HL-60 (cell line): ENCODE results near the gene UBASH3A.

Source experiments
- DNase-seq, 2 experiments: peaks; one replicate each; pipeline ENCODE4 v3.0.0-alpha.2; 2010 to 2020; ENCODE audit warnings: low read depth in 1 of 2, low spot score in 1 of 2
- H3K27ac ChIP-seq: fragments of 250-450 bp; sonication (Bioruptor Pico); replicated peaks from 2 replicates; pipeline ENCODE4 v1.5.1; 2020; ENCODE audit warnings: mild to moderate bottlenecking, moderate library complexity
- H3K27me3 ChIP-seq: fragments of 250-450 bp; sonication (Bioruptor Pico); 2 replicates; pipeline ENCODE4 v1.5.1; 2021; ENCODE audit warnings: mild to moderate bottlenecking, moderate library complexity; ENCODE audit not compliant: insufficient read depth, poor library complexity, severe bottlenecking
- H3K4me3 ChIP-seq: replicated peaks from 2 replicates; pipeline ENCODE4 v1.5.1; 2011; ENCODE audit warnings: mild to moderate bottlenecking, control low read depth, low read length; ENCODE audit not compliant: insufficient read depth
- CTCF ChIP-seq: IDR thresholded peaks from one replicate; pipeline ENCODE4 v1.5.1; 2011; ENCODE audit warnings: low read length, control low read depth, inconsistent platforms; ENCODE audit not compliant: insufficient read depth
- GABPA ChIP-seq: IDR thresholded peaks from 2 replicates; pipeline ENCODE4 v1.6.1; 2012; ENCODE audit warnings: low read depth
- POLR2AphosphoS5 ChIP-seq: IDR thresholded peaks from 2 replicates; pipeline ENCODE4 v1.6.1; 2012; ENCODE audit warnings: low read depth
- REST ChIP-seq: IDR thresholded peaks from 2 replicates; pipeline ENCODE4 v1.6.1; 2012; ENCODE audit warnings: low read depth; ENCODE audit not compliant: insufficient replicate concordance
- SPI1 ChIP-seq: IDR thresholded peaks from 2 replicates; pipeline ENCODE4 v1.6.1; 2012; ENCODE audit warnings: low read depth, mild to moderate bottlenecking, borderline replicate concordance

The UBASH3A gene

GRCh38 chr21:42447182-42447581, 43.5 kb downstream of the UBASH3A start:
- Histone ChIP-seq H3K4me3 (no peak overlapping the region), H3K27me3 (no peaks in the 10 kb centered on the region), H3K27ac (no peak overlapping the region)
- no peak for TF ChIP-seq SPI1
- no peak for TF ChIP-seq POLR2AphosphoS5
- TF ChIP-seq GABPA = no peak
- no peak for TF ChIP-seq REST
- TF ChIP-seq CTCF = no peak
- DNase-seq = no peak

DNA sequence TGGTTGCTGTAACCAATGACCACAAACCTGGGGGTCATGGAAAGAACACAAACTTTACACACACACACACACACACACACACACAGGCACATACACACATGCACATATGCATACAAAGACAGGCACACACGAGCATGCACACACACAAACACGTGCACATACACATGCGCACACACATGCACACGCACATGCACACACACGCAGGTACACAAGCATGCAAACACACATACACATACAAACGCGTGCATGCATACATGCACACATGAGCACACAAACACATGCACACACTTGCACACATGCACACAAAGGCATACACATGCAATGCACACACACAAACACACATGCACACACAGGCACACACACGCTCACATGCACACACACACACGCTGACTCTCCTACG, 44.0 kb downstream of the UBASH3A start:
- no peak for DNase-seq
- H3K4me3 ChIP-seq = no peak overlapping the region
- no peak overlapping the region for H3K27ac ChIP-seq
- TF ChIP-seq REST (no peak), SPI1 (no peak), POLR2AphosphoS5 (no peak), CTCF (no peak), GABPA (no peak)
- no peaks in the 10 kb centered on the region for H3K27me3 ChIP-seq

DNA sequence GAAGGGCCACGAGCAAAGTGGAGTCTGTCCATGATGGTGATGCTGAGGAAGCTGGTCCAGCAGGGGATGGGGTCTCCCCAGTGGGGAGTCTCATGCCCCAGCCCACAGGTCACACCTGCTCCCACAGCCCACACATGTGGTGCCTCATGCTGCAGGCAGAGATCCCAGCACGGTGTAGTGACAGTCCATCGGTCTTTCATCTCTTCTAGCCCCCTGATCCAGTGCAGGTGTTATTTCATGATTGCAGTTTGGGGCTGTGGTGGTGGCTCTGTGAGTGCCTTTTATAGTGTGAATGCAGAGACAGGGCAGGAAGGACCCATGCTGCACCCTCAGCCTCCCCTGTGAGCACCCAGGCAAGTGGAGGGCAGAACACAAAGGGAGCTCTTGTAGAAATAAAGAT, 45.0 kb downstream of the UBASH3A start:
- H3K27ac ChIP-seq = no peak overlapping the region
- no peak for DNase-seq
- H3K4me3 ChIP-seq = no peak overlapping the region

More for the DNA sequence above, 45.0 kb downstream of the UBASH3A start:
- H3K27me3 ChIP-seq = no peaks in the 10 kb centered on the region
- TF ChIP-seq CTCF = no peak
- no peak for TF ChIP-seq SPI1
- TF ChIP-seq GABPA = no peak
- TF ChIP-seq POLR2AphosphoS5 = no peak
- no peak for TF ChIP-seq REST
